ENCODE results near the gene FBXO5.

FBXO5 gene

GRCh38 chr6:152922706-152923105, 60.1 kb downstream of the FBXO5 start:
- in situ Hi-C loops (cut with MboI; ENCODE audit: low sequenced_read_pairs, unreplicated experiment) = no loop called here
- TF ChIP-seq CTCF (IDR thresholded peaks at IDR 0.05; ENCODE audit: borderline replicate concordance, control extremely low read depth, extremely low read depth, insufficient read depth, missing control alignments) = no peak
- DNase-seq (ENCODE audit: low spot score) = no peak

Measured in GM13976 (cell line).